SU-DHL-6 (cell line): Measurements from ENCODE around the gene SPINDOC.

Experiments
- H2AFZ ChIP-seq: fragments of 200-600 bp; sonication (generic); 2 replicates; pipeline ENCODE4 v1.6.1; 2014; ENCODE audit warnings: low read depth, mild to moderate bottlenecking, moderate library complexity, mixed read lengths, antibody characterized with exemption, low read length; ENCODE audit not compliant: severe bottlenecking
- H3F3A ChIP-seq: fragments of 200-600 bp; shearing (Covaris generic); 2 replicates; pipeline ENCODE4 v1.6.0; 2016; ENCODE audit warnings: antibody characterized with exemption, mild to moderate bottlenecking; ENCODE audit not compliant: insufficient read depth
- H3K27ac ChIP-seq: fragments of 200-600 bp; sonication (generic); 2 replicates; pipeline ENCODE4 v1.5.1; 2016; ENCODE audit warnings: low read depth, mild to moderate bottlenecking, low read length, moderate library complexity, mixed read lengths
- H3K27me3 ChIP-seq: fragments of 200-600 bp; sonication (generic), shearing (Covaris generic); 2 replicates; pipeline ENCODE4 v1.6.0; 2014; ENCODE audit warnings: mild to moderate bottlenecking, low read length
- H3K36me3 ChIP-seq: fragments of 200-600 bp; sonication (generic); 2 replicates; pipeline ENCODE4 v1.6.1; 2014; ENCODE audit warnings: mild to moderate bottlenecking, low read length, mixed read lengths
- H3K4me2 ChIP-seq: fragments of 300-600, 200-600 bp; shearing (Covaris generic), sonication (generic); 2 replicates; pipeline ENCODE4 v1.6.0; 2014; ENCODE audit warnings: low read length, low read depth, mild to moderate bottlenecking; ENCODE audit not compliant: poor library complexity, severe bottlenecking
- H3K4me3 ChIP-seq: fragments of 200-600 bp; sonication (generic); 2 replicates; pipeline ENCODE4 v1.5.1; 2014; ENCODE audit warnings: antibody characterized with exemption, low read length, mild to moderate bottlenecking, mixed read lengths; ENCODE audit not compliant: insufficient read depth, poor library complexity, severe bottlenecking
- H3K79me2 ChIP-seq: fragments of 200-600 bp; sonication (generic); 2 replicates; pipeline ENCODE4 v1.6.1; 2014; ENCODE audit warnings: mild to moderate bottlenecking, low read length, moderate library complexity; ENCODE audit not compliant: insufficient read depth
- H3K9ac ChIP-seq: fragments of 200-600 bp; sonication (generic); 2 replicates; pipeline ENCODE4 v1.7.0; 2014; ENCODE audit warnings: mild to moderate bottlenecking, low read length
- H3K9me2 ChIP-seq: fragments of 200-600 bp; sonication (generic); replicated peaks from 2 replicates; pipeline ENCODE4 v1.6.1; 2014; ENCODE audit warnings: low read length; ENCODE audit not compliant: insufficient read depth
- H3K9me3 ChIP-seq: fragments of 200-600 bp; sonication (generic); 2 replicates; pipeline ENCODE4 v1.6.1; 2014; ENCODE audit warnings: low read length, mixed read lengths; ENCODE audit not compliant: insufficient read depth
- H4K20me1 ChIP-seq: fragments of 200-600 bp; sonication (generic); 2 replicates; pipeline ENCODE4 v1.6.1; 2014; ENCODE audit warnings: low read depth, mild to moderate bottlenecking, antibody characterized with exemption, low read length, moderate library complexity, mixed read lengths
- EZH2phosphoT487 ChIP-seq: fragments of 200-600 bp; sonication (generic), shearing (Covaris generic); conservative IDR thresholded peaks from 2 replicates; pipeline ENCODE4 v1.6.1; 2018; ENCODE audit warnings: mild to moderate bottlenecking, antibody characterized with exemption, low read length, moderate library complexity, mixed read lengths
- TF ChIP-seq, protein P1 (sequence below): fragments of 200-600 bp; sonication (generic); IDR thresholded peaks from one replicate; pipeline ENCODE4 v1.5.1; 2017; ENCODE audit warnings: antibody characterized with exemption, mild to moderate bottlenecking, low read length, moderate library complexity; ENCODE audit not compliant: insufficient read depth, poor library complexity, severe bottlenecking

SPINDOC gene

DNA sequence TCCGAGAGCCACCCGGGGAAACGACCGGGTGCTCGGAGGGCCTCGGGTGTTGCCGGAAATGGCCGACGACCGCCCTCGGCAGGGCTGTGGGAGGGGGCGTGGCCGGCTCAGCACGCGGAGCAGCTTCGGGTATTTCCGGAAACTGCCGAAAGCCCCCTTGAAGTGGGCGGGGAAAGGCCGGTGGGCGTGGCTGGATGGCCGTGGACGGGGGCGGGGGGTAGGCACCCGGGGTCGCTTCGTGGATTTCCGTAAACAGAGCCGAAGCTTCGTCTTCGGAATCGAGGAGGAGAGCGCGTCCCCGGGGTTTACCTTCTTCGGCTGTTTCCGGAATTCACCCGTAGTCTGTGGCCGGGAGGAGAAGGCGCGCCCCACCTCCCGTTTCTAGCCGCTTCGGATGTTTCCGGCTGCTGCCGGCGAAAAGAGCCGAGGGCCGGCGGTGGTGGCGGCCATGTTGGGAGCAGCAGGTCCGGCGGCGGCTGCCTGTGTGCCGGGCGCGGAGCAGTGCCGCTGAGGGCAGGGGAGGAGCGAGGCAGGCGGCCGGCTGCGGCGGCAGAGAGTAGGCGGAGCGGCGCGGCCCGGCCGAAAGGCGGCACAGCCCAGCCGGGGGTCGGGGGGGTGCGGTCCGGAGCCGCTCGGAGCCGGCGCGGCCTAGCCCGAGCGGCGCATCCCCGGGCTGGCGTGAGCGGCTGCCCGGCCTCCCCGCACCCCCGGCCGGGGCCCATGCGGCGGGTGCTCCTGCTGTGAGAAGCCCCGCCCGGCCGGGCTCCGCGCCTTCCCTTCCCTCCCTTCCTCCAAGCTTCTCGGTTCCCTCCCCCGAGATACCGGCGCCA lies 25.6 kb downstream of the SPINDOC start, which contains the start of gene MARK2:
TSS of gene MARK2 (plus strand) at position 433 of the 830 bp plus-strand sequence. CDS start at position 830, 397 bp downstream.
- Histone ChIP-seq H3K9ac (peak within 1 kb of the TSS; percentile 96), H3K4me2 (peak within 1 kb of the TSS; percentile 83), H4K20me1 (peaks cover 4% of the 10 kb centered on the region; the same call in 1 of the 2 replicates), H2AFZ (peak within 1 kb of the TSS; percentile 28), H3K79me2 (peaks cover 45% of the 10 kb centered on the region), H3K4me3 (peak within 1 kb of the TSS; percentile 89), H3K36me3 (no peaks in the 10 kb centered on the region), H3K27ac (peak within 1 kb of the TSS; percentile 68), H3K9me3 (no peaks in the 10 kb centered on the region), H3K27me3 (no peaks in the 10 kb centered on the region), H3K9me2 (no peaks in the 10 kb centered on the region), H3F3A (no peaks in the 10 kb centered on the region)
- TF ChIP-seq EZH2phosphoT487, result no peak
- TF ChIP-seq, protein P1, sequence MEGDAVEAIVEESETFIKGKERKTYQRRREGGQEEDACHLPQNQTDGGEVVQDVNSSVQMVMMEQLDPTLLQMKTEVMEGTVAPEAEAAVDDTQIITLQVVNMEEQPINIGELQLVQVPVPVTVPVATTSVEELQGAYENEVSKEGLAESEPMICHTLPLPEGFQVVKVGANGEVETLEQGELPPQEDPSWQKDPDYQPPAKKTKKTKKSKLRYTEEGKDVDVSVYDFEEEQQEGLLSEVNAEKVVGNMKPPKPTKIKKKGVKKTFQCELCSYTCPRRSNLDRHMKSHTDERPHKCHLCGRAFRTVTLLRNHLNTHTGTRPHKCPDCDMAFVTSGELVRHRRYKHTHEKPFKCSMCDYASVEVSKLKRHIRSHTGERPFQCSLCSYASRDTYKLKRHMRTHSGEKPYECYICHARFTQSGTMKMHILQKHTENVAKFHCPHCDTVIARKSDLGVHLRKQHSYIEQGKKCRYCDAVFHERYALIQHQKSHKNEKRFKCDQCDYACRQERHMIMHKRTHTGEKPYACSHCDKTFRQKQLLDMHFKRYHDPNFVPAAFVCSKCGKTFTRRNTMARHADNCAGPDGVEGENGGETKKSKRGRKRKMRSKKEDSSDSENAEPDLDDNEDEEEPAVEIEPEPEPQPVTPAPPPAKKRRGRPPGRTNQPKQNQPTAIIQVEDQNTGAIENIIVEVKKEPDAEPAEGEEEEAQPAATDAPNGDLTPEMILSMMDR, result no peak

DNA sequence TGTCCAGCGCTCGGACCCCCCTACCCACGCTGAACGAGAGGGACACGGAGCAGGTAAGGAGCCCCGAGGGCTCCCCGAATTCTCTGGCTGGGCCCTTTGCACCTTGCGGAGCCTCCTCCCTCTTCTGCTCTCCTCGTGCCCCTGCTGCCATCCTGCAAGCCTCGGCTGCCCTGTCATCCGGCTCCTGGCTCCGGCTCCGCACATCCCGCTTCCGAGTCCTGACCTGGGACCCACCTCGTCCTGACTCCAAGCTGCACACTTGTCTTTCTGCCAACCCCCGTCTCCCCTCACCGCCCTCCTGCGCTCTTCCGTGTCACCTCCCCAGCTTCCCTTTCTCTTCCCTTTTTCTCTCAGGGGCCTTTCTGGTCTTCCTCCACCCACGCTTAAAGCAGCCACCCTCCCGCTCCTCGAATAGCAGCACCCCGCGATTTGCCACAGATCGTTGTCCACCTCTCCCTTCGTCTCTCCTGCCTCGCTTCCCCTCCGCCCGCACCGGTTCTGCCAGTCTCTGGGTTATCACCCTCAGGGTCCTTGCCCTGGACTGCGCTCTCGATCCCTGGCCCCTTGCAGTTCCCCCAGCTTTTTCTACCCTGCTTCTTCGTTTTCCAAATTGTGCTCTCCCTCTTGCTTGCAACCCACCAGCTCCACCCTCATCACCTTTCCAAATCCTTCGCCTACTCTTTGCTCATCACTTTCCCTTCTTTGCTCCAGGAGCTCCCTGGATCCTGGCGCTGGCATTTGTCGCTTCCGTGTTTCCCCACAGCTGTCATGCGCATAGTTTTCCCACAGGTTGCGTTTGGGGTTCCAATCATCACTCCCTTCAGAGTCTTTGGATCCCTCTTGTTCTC lies 26.5 kb downstream of the SPINDOC start:
- peaks cover 4% of the 10 kb centered on the region; the same call in 1 of the 2 replicates for H4K20me1 ChIP-seq
- no peaks in the 10 kb centered on the region for H3K27me3 ChIP-seq
- no peaks in the 10 kb centered on the region for H3K9me3 ChIP-seq
- peak overlapping the region; percentile 83 for H3K4me2 ChIP-seq
- H3F3A ChIP-seq, result no peaks in the 10 kb centered on the region
- H3K79me2 ChIP-seq, result peaks cover 53% of the 10 kb centered on the region
- no peaks in the 10 kb centered on the region for H3K9me2 ChIP-seq
- no peaks in the 10 kb centered on the region for H3K36me3 ChIP-seq
- H3K9ac ChIP-seq, result peak overlapping the region; percentile 96
- peak overlapping the region; percentile 68 for H3K27ac ChIP-seq
- H2AFZ ChIP-seq, result no peak overlapping the region
- TF ChIP-seq, protein P1, result no peak
- TF ChIP-seq EZH2phosphoT487, result no peak
- H3K4me3 ChIP-seq, result peak overlapping the region; percentile 89

DNA sequence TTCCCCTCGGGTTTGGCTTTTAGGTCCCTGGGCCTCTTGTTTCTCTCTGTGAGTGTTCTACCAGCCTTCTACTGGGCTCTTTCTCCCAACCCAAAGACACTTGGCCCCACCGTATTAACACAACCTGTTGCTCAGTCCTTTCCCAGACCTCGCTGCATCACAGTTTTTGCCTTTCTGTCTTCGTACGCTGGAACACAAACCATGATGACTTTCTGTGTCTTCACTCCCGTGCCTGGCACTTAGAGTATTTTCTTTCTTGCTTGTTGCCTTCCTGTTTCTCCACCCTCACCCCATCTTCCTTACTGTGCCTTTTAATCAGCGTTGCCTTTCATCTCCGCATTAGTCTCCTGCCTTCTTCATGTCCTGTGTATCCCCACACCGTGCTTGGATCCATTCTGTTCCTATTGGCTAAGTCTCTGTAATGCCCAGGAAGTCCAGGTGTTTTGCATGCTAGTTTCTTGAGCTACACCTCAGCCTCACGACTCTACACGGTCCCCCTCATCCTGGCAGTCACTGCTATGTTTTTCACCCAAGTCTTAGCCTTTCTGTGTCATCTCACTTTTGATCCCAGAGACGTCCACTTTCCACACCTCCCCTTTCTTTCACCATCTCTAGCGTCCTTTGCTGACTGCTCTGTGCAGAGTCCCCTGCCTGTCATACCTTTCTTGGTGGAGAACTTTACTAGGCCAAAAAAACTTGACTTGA lies 27.3 kb downstream of the SPINDOC start:
- no peak for TF ChIP-seq EZH2phosphoT487
- Histone ChIP-seq H3K9me3 (no peaks in the 10 kb centered on the region), H3K36me3 (no peaks in the 10 kb centered on the region), H3F3A (no peaks in the 10 kb centered on the region), H4K20me1 (peaks cover 4% of the 10 kb centered on the region; the same call in 1 of the 2 replicates), H2AFZ (no peak overlapping the region), H3K79me2 (peaks cover 61% of the 10 kb centered on the region), H3K9ac (peak overlapping the region; percentile 96), H3K4me2 (peak overlapping the region; percentile 83), H3K27ac (peak overlapping the region; percentile 68), H3K27me3 (no peaks in the 10 kb centered on the region), H3K4me3 (peak overlapping the region; percentile 89), H3K9me2 (no peaks in the 10 kb centered on the region)
